GM23338 (cell line): ENCODE measurements around the gene EPHB1. TPM values are rescaled to one million over a fixed set of nuclear protein-coding genes. Genes with fewer than 3 reads are reported as not detected.

Experiments used
- ATAC-seq: fragments of 200-7000 bp; cut with Tn5 transposase; 3 replicates; pipeline ENCODE4 v1.9.1; 2020
- DNase-seq: peaks from one replicate; pipeline ENCODE4 v3.0.0-alpha.2; 2015; ENCODE audit warnings: low spot score
- H2AFZ ChIP-seq: fragments of 200-600 bp; sonication (generic); 2 replicates; pipeline ENCODE4 v1.8.0; 2016; ENCODE audit warnings: antibody characterized with exemption, mild to moderate bottlenecking, moderate library complexity
- H3F3A ChIP-seq: fragments of 200-600 bp; sonication (generic); replicated peaks from 2 replicates; pipeline ENCODE4 v1.8.0; 2017; ENCODE audit warnings: antibody characterized with exemption, mixed run types, low read depth
- H3K27ac ChIP-seq: fragments of 200-600 bp; sonication (generic); 2 replicates; pipeline ENCODE4 v1.6.1; 2016; ENCODE audit warnings: low read depth
- H3K27me3 ChIP-seq: fragments of 200-600 bp; sonication (generic); 2 replicates; pipeline ENCODE4 v1.8.0; 2016; ENCODE audit warnings: mild to moderate bottlenecking, mixed run types, moderate library complexity; ENCODE audit not compliant: insufficient read depth
- H3K36me3 ChIP-seq: fragments of 200-600 bp; sonication (generic); 2 replicates; pipeline ENCODE4 v1.8.0; 2016; ENCODE audit warnings: mild to moderate bottlenecking; ENCODE audit not compliant: insufficient read depth
- H3K4me1 ChIP-seq: fragments of 200-600 bp; sonication (generic); 2 replicates; pipeline ENCODE4 v1.8.0; 2016; ENCODE audit warnings: mild to moderate bottlenecking, moderate library complexity; ENCODE audit not compliant: insufficient read depth
- H3K4me2 ChIP-seq: fragments of 200-600 bp; sonication (generic); 2 replicates; pipeline ENCODE4 v1.7.1; 2017; ENCODE audit warnings: mixed run types
- H3K4me3 ChIP-seq: fragments of 200-600 bp; sonication (generic); 2 replicates; pipeline ENCODE4 v1.6.1; 2016; ENCODE audit warnings: mixed run types
- H3K79me2 ChIP-seq: fragments of 200-600 bp; sonication (generic); replicated peaks from 2 replicates; pipeline ENCODE4 v1.8.0; 2017; ENCODE audit warnings: mild to moderate bottlenecking; ENCODE audit not compliant: insufficient read depth
- H3K9me2 ChIP-seq: fragments of 200-600 bp; sonication (generic); 2 replicates; pipeline ENCODE4 v1.8.0; 2017; ENCODE audit not compliant: insufficient read depth
- H4K20me1 ChIP-seq: fragments of 200-600 bp; sonication (generic); replicated peaks from 2 replicates; pipeline ENCODE4 v1.8.0; 2017; ENCODE audit warnings: mild to moderate bottlenecking; ENCODE audit not compliant: insufficient read depth
- H3K27ac Mint-ChIP-seq: 2 replicates; pipeline ENCODE4 v1.8.0; 2020; ENCODE audit warnings: inconsistent platforms, mild to moderate bottlenecking, moderate library complexity, mixed read lengths
- H3K27me3 Mint-ChIP-seq: 3 replicates; pipeline ENCODE4 v1.8.0; 2022; ENCODE audit warnings: low read depth, mild to moderate bottlenecking, moderate library complexity, mixed read lengths, inconsistent platforms; ENCODE audit not compliant: insufficient read depth, poor library complexity
- H3K36me3 Mint-ChIP-seq: 3 replicates; pipeline ENCODE4 v1.8.0; 2021; ENCODE audit warnings: low read depth, mild to moderate bottlenecking, inconsistent platforms, moderate library complexity, mixed read lengths
- H3K4me1 Mint-ChIP-seq: 3 replicates; pipeline ENCODE4 v1.8.0; 2020; ENCODE audit warnings: mild to moderate bottlenecking, inconsistent platforms, mixed read lengths
- H3K4me3 Mint-ChIP-seq: 3 replicates; pipeline ENCODE4 v1.8.0; 2021; ENCODE audit warnings: moderate library complexity, mild to moderate bottlenecking, inconsistent platforms, mixed read lengths
- H3K9me3 Mint-ChIP-seq: 3 replicates; pipeline ENCODE4 v1.8.0; 2020; ENCODE audit warnings: moderate library complexity, mild to moderate bottlenecking, inconsistent platforms, mixed read lengths
- CREB1 ChIP-seq: fragments of 250-450 bp; sonication (Bioruptor Pico); IDR thresholded peaks from 2 replicates; pipeline ENCODE4 v1.5.0; 2020; ENCODE audit warnings: low read depth, mild to moderate bottlenecking, moderate library complexity
- EZH2 ChIP-seq: fragments of 200-600 bp; sonication (generic); IDR thresholded peaks from one replicate; pipeline ENCODE4 v1.8.0; 2017; ENCODE audit warnings: antibody characterized with exemption, mild to moderate bottlenecking, low read depth; ENCODE audit not compliant: unreplicated experiment
- EZH2phosphoT487 ChIP-seq: fragments of 200-600 bp; sonication (generic); IDR thresholded peaks from one replicate; pipeline ENCODE4 v1.8.1; 2018; ENCODE audit warnings: antibody characterized with exemption; ENCODE audit not compliant: unreplicated experiment
- JUNB ChIP-seq: IDR thresholded peaks from one replicate; pipeline ENCODE4 v1.6.1; 2016; ENCODE audit warnings: antibody characterized with exemption; ENCODE audit not compliant: unreplicated experiment
- POLR2AphosphoS5 ChIP-seq: IDR thresholded peaks from 2 replicates; pipeline ENCODE4 v1.6.1; 2016; ENCODE audit warnings: antibody characterized with exemption, low read depth
- REST ChIP-seq: IDR thresholded peaks from one replicate; pipeline ENCODE4 v1.6.1; 2018; ENCODE audit warnings: antibody characterized with exemption; ENCODE audit not compliant: unreplicated experiment
- STAT1 ChIP-seq: IDR thresholded peaks from one replicate; pipeline ENCODE4 v1.6.1; 2016; ENCODE audit warnings: antibody characterized with exemption; ENCODE audit not compliant: unreplicated experiment
- ZNF114 ChIP-seq: fragments of 250-450 bp; sonication (Bioruptor Pico); IDR thresholded peaks from 2 replicates; pipeline ENCODE4 v1.5.0; 2020; ENCODE audit warnings: mild to moderate bottlenecking, moderate library complexity
- ZNF331 ChIP-seq: fragments of 250-450 bp; sonication (Bioruptor Pico); IDR thresholded peaks from 2 replicates; pipeline ENCODE4 v1.5.0; 2020; ENCODE audit warnings: low read depth, mild to moderate bottlenecking, moderate library complexity
- polyA plus RNA-seq: library from polyadenylated mRNA; unstranded; fragments of >200 nt; fragmentation: Nextera tagmentation; extraction: Ambion mirVana; gene quantifications from 2 replicates; pipeline ENCODE4 v1.2.1, GENCODE V29; 2016
- total RNA-seq: library from RNA; depleted of rRNA; stranded (reverse); fragments of >200 nt; shearing (Covaris generic); gene quantifications from 2 replicates; pipeline ENCODE4 v1.2.3, GENCODE V29; 2014
- TF ChIP-seq, protein P1 (sequence below), 2 experiments: fragments of 200-600 bp in 1 of 2; sonication (generic) in 1 of 2; conservative IDR thresholded peaks; 2 replicates each; pipeline versions ENCODE4 v1.5.1 to v1.6.1; 2016 to 2017; ENCODE audit warnings: antibody characterized with exemption in 2 of 2, low read depth in 2 of 2, mild to moderate bottlenecking in 2 of 2, moderate library complexity in 1 of 2

The EPHB1 gene
- total and polyA plus RNA-seq, 2 experiments from 2014 or later, result 2.7 to 5.2 TPM

DNA sequence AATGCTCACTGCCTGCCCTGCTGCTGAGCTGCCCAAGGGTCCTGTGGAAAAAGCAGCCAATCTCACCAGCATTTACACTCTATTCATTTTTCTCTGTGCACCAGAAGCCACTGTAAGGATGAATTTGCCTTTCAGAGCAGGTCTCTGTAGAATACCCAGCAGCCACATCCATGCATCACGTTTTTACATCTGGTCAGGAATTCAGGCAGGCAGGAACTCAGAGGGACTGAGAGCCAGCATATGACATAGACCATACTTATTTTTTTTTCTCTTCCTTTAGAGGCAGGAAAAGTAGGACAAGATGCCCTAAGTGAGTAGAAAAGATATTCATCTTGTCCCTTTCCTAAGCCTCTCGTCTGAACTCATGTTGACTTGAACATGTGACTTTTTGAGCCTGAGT, 292.7 kb downstream of the EPHB1 start:
- no peaks in the 10 kb centered on the region for H3K4me1 ChIP-seq
- H3K79me2 ChIP-seq, result no peaks in the 10 kb centered on the region
- H3K36me3 ChIP-seq, result no peaks in the 10 kb centered on the region
- no peaks in the 10 kb centered on the region for H3K9me2 ChIP-seq
- no peak overlapping the region for H3K4me3 ChIP-seq
- Mint-ChIP-seq H3K4me3 (no peak overlapping the region), H3K36me3 (no peaks in the 10 kb centered on the region), H3K4me1 (peaks cover 15% of the 10 kb centered on the region; the same call in 2 of the 3 replicates), H3K9me3 (no peaks in the 10 kb centered on the region), H3K27ac (no peak overlapping the region), H3K27me3 (peaks cover 4% of the 10 kb centered on the region)
- no peaks in the 10 kb centered on the region for H3K27me3 ChIP-seq
- no peaks in the 10 kb centered on the region for H3F3A ChIP-seq
- ATAC-seq, result no peak
- DNase-seq, result no peak
- no peak for TF ChIP-seq CREB1 (CRISPR knock-in tag)
- no peak for TF ChIP-seq POLR2AphosphoS5
- TF ChIP-seq EZH2, result no peak
- no peak for TF ChIP-seq JUNB
- no peak for TF ChIP-seq STAT1
- TF ChIP-seq ZNF331 (CRISPR knock-in tag), result no peak
- TF ChIP-seq ZNF114, result no peak
- H3K27ac ChIP-seq, result no peak overlapping the region
- no peak overlapping the region for H3K4me2 ChIP-seq
- no peaks in the 10 kb centered on the region for H4K20me1 ChIP-seq
- no peak overlapping the region for H2AFZ ChIP-seq

GRCh38 chr3:135089451-135089850, 294.4 kb downstream of the EPHB1 start:
- Mint-ChIP-seq H3K9me3 (no peaks in the 10 kb centered on the region), H3K4me1 (peaks cover 10% of the 10 kb centered on the region; the same call in 2 of the 3 replicates), H3K27me3 (peaks cover 4% of the 10 kb centered on the region), H3K36me3 (no peaks in the 10 kb centered on the region), H3K27ac (no peak overlapping the region), H3K4me3 (no peak overlapping the region)
- Histone ChIP-seq H3K4me1 (no peaks in the 10 kb centered on the region), H3K36me3 (no peaks in the 10 kb centered on the region), H3K79me2 (no peaks in the 10 kb centered on the region), H2AFZ (no peak overlapping the region), H3K27me3 (no peaks in the 10 kb centered on the region), H3K4me2 (no peak overlapping the region), H4K20me1 (no peaks in the 10 kb centered on the region), H3K9me2 (no peaks in the 10 kb centered on the region), H3F3A (no peaks in the 10 kb centered on the region), H3K4me3 (no peak overlapping the region), H3K27ac (no peak overlapping the region)
- ATAC-seq (no peak), DNase-seq (no peak)
- TF ChIP-seq, protein P1, sequence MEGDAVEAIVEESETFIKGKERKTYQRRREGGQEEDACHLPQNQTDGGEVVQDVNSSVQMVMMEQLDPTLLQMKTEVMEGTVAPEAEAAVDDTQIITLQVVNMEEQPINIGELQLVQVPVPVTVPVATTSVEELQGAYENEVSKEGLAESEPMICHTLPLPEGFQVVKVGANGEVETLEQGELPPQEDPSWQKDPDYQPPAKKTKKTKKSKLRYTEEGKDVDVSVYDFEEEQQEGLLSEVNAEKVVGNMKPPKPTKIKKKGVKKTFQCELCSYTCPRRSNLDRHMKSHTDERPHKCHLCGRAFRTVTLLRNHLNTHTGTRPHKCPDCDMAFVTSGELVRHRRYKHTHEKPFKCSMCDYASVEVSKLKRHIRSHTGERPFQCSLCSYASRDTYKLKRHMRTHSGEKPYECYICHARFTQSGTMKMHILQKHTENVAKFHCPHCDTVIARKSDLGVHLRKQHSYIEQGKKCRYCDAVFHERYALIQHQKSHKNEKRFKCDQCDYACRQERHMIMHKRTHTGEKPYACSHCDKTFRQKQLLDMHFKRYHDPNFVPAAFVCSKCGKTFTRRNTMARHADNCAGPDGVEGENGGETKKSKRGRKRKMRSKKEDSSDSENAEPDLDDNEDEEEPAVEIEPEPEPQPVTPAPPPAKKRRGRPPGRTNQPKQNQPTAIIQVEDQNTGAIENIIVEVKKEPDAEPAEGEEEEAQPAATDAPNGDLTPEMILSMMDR (conservative IDR thresholded peaks at IDR 0.05; ENCODE audit: low read depth in 2 of 2), result no peak
- TF ChIP-seq STAT1 (no peak), EZH2phosphoT487 (no peak), REST (no peak), ZNF114 (no peak)
